T-helper 1 cell treated with Interleukin-12 subunit alpha and Interleukin-12 subunit beta and Interleukin-4 antibody, amounts not matched to agents 30 μg/mL and 1 μg/mL, for 36 hours (primary cell): Measurements from ENCODE around the gene IGLON5.

Experiments
- H3K27ac Mint-ChIP-seq: one replicate; pipeline ENCODE4 v1.8.0; 2021; ENCODE audit warnings: mild to moderate bottlenecking, mixed read lengths
- H3K27me3 Mint-ChIP-seq: one replicate; pipeline ENCODE4 v1.8.0; 2021; ENCODE audit warnings: low read depth, mixed read lengths
- H3K36me3 Mint-ChIP-seq: one replicate; pipeline ENCODE4 v1.8.0; 2021; ENCODE audit warnings: low read depth, mixed read lengths
- H3K4me1 Mint-ChIP-seq: one replicate; pipeline ENCODE4 v1.8.0; 2021; ENCODE audit warnings: low read depth, mixed read lengths
- H3K4me3 Mint-ChIP-seq: one replicate; pipeline ENCODE4 v1.8.0; 2021; ENCODE audit warnings: mild to moderate bottlenecking, moderate library complexity, mixed read lengths
- H3K9me3 Mint-ChIP-seq: one replicate; pipeline ENCODE4 v1.8.0; 2021; ENCODE audit warnings: mixed read lengths

The IGLON5 gene

DNA sequence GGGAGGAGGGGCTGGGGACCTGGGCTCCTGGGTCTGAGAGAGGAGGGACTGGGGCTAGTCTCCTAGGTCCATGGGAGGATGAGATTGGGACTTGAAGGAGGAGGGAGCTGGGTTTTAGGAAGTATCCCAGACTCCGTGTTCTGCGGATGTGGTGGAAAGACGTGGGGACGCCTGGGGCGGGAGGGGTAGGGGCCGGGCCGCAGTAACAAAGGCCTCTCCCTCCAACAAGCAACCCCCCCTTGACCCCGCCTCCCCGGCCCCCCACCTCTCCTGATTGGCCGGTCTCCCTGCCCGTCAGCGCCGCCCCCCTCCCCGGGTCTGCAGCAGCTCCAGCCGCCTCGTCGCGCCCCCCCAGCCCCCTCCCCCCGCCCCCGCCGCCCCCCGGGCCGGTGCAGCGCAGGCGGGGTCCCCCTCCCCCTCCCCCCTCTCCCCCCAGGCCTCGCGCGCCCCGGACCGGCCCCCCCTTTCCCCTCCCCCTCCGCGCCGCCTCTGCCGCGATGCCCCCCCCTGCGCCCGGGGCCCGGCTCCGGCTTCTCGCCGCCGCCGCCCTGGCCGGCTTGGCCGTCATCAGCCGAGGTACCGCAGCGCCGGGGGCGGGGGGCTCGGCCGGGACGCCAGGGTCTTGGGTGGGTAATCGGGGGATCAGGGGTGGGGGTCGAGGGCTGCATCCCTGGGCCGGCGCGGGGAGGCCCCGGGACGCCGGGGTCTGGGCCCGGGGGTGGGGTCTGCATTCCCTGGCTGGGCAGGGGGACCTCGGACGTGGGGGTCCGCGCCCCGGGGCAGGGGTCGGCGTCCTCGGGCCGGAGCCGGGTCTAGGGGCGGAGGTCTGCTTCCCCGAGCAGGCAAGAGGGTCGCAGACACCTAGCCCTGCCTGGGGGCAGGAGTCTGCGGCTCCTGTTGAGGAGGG, at the start of gene IGLON5:
Gene IGLON5, plus strand, starts transcription at position 294 of the 907 bp plus-strand sequence. Its CDS starts 204 bp downstream, at position 498.
- peaks cover 10% of the 10 kb centered on the region for H3K9me3 Mint-ChIP-seq
- no peak within 1 kb of the TSS for H3K27ac Mint-ChIP-seq
- no peak within 1 kb of the TSS for H3K4me3 Mint-ChIP-seq
- peaks cover 2% of the 10 kb centered on the region for H3K4me1 Mint-ChIP-seq
- peaks cover 46% of the 10 kb centered on the region for H3K27me3 Mint-ChIP-seq
- no peaks in the 10 kb centered on the region for H3K36me3 Mint-ChIP-seq

DNA sequence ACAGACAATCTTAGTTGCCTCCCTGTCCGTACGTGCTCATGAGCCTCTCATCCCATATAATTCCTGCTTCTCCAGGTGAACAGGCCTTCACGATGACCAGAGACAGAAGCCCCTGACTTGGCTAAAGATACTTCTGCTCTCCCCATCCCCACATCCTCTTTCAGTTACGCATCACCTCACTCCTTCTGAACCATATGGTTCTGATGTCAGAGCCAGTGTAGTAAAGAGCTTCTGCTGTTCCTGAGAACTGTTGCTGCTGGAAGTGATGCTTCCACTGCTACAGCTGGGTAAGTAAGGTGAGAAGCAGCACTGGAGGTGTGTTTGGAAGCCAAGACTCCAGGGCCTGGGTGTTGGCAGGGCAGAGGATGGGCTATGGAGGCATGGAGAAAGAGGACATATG, 47.6 kb upstream of the IGLON5 start:
- Mint-ChIP-seq H3K27me3 (peaks cover 23% of the 10 kb centered on the region), H3K36me3 (no peaks in the 10 kb centered on the region), H3K4me1 (peaks cover 5% of the 10 kb centered on the region), H3K4me3 (no peak overlapping the region), H3K9me3 (no peaks in the 10 kb centered on the region), H3K27ac (no peak overlapping the region)

GRCh38 chr19:51271067-51271466, 40.4 kb upstream of the IGLON5 start:
- Mint-ChIP-seq H3K36me3 (no peaks in the 10 kb centered on the region), H3K4me3 (no peak overlapping the region), H3K4me1 (peaks cover 7% of the 10 kb centered on the region), H3K27ac (no peak overlapping the region), H3K27me3 (peaks cover 16% of the 10 kb centered on the region), H3K9me3 (no peaks in the 10 kb centered on the region)

GRCh38 chr19:51272183-51272810, 39.1 kb upstream of the IGLON5 start:
- Mint-ChIP-seq H3K4me1 (peaks cover 7% of the 10 kb centered on the region), H3K9me3 (no peaks in the 10 kb centered on the region), H3K4me3 (no peak overlapping the region), H3K36me3 (no peaks in the 10 kb centered on the region), H3K27ac (no peak overlapping the region), H3K27me3 (peaks cover 16% of the 10 kb centered on the region)

DNA sequence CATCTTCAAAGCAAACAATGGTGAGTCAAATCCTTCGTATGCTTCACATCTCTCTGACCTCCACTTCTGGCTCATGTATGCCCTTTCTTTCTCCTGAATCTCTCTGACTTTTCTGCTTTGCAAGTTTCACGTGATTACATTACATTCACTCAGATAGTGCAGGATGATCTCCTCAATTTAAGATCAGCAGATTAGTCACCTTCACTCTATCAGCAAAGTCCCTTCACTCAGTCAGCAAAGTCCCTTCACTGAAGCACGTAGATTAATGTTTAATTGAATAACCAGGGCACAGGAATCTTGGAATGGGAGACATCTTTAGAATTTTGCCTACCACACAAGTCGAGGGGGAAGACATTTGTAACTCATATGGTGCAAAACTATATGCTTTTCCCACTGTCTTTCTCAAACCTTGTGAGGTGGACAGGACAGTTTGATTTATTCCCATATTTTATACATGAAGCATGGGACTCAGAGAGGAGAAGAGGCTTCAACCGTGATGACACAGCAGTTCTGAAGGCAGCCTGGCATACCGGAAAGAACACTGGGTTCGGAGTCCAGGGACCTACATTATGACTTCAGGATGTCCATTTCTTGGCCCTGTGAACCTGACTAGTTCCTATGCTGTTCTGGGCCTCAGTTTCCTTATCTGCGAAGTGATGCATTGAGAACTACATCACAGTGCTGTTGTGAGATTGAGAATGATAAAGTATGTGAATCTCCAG, 37.2 kb upstream of the IGLON5 start:
- H3K9me3 Mint-ChIP-seq, result no peaks in the 10 kb centered on the region
- no peaks in the 10 kb centered on the region for H3K36me3 Mint-ChIP-seq
- no peak overlapping the region for H3K4me3 Mint-ChIP-seq
- no peak overlapping the region for H3K27ac Mint-ChIP-seq
- peaks cover 7% of the 10 kb centered on the region for H3K4me1 Mint-ChIP-seq
- peaks cover 16% of the 10 kb centered on the region for H3K27me3 Mint-ChIP-seq

GRCh38 chr19:51277112-51277511, 34.3 kb upstream of the IGLON5 start:
- Mint-ChIP-seq H3K27me3 (peaks cover 10% of the 10 kb centered on the region), H3K9me3 (no peaks in the 10 kb centered on the region), H3K4me1 (peaks cover 4% of the 10 kb centered on the region), H3K27ac (no peak overlapping the region), H3K4me3 (no peak overlapping the region), H3K36me3 (no peaks in the 10 kb centered on the region)

- H3K27me3 Mint-ChIP-seq, result peaks cover 6% of the 10 kb centered on the region
- H3K9me3 Mint-ChIP-seq, result no peaks in the 10 kb centered on the region
- no peak overlapping the region for H3K4me3 Mint-ChIP-seq
- H3K27ac Mint-ChIP-seq, result no peak overlapping the region
- H3K36me3 Mint-ChIP-seq, result no peaks in the 10 kb centered on the region
- H3K4me1 Mint-ChIP-seq, result no peaks in the 10 kb centered on the region
These were observed 29.1 kb upstream of the IGLON5 start for GRCh38 chr19:51282335-51282734.

GRCh38 chr19:51285682-51286081, 25.8 kb upstream of the IGLON5 start:
- Mint-ChIP-seq H3K27ac (no peak overlapping the region), H3K4me3 (no peak overlapping the region), H3K36me3 (no peaks in the 10 kb centered on the region), H3K4me1 (no peaks in the 10 kb centered on the region), H3K9me3 (no peaks in the 10 kb centered on the region), H3K27me3 (peaks cover 6% of the 10 kb centered on the region)

GRCh38 chr19:51289635-51290034, 21.8 kb upstream of the IGLON5 start:
- no peaks in the 10 kb centered on the region for H3K36me3 Mint-ChIP-seq
- no peaks in the 10 kb centered on the region for H3K9me3 Mint-ChIP-seq
- H3K4me1 Mint-ChIP-seq, result no peaks in the 10 kb centered on the region
- peaks cover 6% of the 10 kb centered on the region for H3K27me3 Mint-ChIP-seq
- no peak overlapping the region for H3K27ac Mint-ChIP-seq
- no peak overlapping the region for H3K4me3 Mint-ChIP-seq

- Mint-ChIP-seq H3K27ac (no peak overlapping the region), H3K4me1 (no peaks in the 10 kb centered on the region), H3K9me3 (no peaks in the 10 kb centered on the region), H3K4me3 (no peak overlapping the region), H3K36me3 (no peaks in the 10 kb centered on the region), H3K27me3 (no peaks in the 10 kb centered on the region)
These were observed 18.5 kb upstream of the IGLON5 start for GRCh38 chr19:51292971-51293370.

DNA sequence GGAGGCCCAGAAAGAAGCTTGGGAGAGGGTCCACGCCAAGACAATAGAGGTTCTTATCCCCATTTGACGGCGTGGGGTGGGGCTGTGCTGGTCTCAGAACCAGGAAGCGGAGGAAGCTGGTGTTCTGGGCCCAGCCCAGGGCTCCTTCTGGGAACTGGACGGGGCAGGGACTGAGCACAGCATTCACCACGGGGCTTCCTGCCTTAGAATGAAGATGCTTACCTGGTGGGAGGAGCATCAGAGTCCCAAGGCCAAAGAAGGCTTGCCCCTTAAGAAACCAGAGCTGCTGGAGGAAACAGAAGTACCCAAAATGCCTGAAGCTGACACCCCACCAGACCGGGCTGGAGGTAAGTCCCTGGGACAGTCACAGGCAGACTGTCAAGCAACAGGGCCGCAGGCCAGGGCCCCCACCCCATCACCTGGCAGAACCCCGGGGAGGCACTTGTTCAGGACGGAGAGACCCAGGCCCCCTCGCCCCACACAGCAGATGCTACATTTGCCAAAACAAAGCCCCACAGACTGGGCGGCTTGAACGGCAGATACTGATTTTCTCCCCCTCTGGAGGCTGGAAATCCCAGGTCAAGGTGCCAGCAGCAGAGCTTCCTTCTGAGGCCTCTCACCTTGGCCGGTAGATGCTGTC, 17.8 kb upstream of the IGLON5 start:
- no peaks in the 10 kb centered on the region for H3K27me3 Mint-ChIP-seq
- no peaks in the 10 kb centered on the region for H3K36me3 Mint-ChIP-seq
- H3K27ac Mint-ChIP-seq, result no peak overlapping the region

DNA sequence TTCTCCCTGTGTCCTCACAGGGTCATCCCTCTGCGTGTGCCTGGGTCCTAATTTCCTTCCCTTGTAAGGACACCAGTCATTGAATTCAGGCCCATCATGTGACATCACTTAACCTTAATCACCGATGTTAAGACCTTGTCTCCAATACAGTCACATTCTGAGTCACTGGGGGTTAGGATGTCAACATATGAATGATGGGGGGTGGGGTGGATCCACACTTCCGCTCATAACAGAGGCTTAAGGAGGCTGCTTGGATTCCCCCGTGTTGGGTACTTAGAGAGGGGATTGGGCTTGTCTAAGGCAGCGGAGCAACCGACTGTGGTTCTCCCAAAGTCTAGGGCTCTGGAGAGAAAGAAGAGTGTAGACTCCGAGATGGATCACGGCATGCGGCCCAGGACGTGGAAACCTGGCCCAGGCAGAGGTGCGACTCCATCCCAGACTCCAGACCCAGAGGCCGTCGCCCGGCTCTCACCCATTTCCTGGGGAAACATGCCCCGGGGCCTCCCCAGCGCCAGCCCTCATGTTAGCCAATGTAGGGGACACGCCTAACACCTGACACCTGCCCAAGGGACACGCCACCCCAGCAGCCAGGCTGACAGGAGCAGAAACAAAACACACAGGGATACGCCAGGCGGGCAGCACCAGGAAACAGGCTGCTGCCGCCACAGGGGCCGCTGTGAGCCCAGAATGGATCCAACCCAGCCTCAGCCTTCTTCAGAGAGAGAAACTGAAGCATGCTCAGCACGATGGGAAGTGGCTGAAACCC, 17.1 kb upstream of the IGLON5 start:
- no peak overlapping the region for H3K4me3 Mint-ChIP-seq
- H3K4me1 Mint-ChIP-seq, result no peaks in the 10 kb centered on the region
- H3K27ac Mint-ChIP-seq, result no peak overlapping the region
- no peaks in the 10 kb centered on the region for H3K27me3 Mint-ChIP-seq
- no peaks in the 10 kb centered on the region for H3K9me3 Mint-ChIP-seq
- H3K36me3 Mint-ChIP-seq, result no peaks in the 10 kb centered on the region

More for the DNA sequence above, 17.8 kb upstream of the IGLON5 start:
- Mint-ChIP-seq H3K9me3 (no peaks in the 10 kb centered on the region), H3K4me1 (no peaks in the 10 kb centered on the region), H3K4me3 (no peak overlapping the region)

DNA sequence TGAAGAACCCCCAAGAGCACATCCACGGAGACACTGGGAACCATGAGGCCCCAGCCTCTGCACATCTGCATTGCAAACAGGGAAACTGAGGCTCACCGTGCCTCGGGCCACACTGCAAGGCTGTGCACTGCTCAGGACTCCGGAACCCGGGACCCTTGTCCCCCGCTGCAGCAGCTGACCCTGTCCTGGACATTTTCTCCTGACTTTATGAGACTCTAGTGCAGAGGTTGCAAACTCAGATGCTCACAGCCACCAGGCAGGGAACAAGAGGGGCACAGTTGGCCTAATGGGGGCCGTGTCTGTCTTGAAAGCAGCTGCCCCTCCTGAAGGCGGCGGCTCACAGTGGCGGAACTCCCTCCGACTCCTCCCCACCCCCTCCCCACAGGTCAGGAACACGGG, 16.5 kb upstream of the IGLON5 start:
- no peaks in the 10 kb centered on the region for H3K4me1 Mint-ChIP-seq
- no peaks in the 10 kb centered on the region for H3K36me3 Mint-ChIP-seq

More for the DNA sequence above, 16.5 kb upstream of the IGLON5 start:
- no peaks in the 10 kb centered on the region for H3K27me3 Mint-ChIP-seq
- no peaks in the 10 kb centered on the region for H3K9me3 Mint-ChIP-seq
- no peak overlapping the region for H3K4me3 Mint-ChIP-seq
- no peak overlapping the region for H3K27ac Mint-ChIP-seq
